HG02973 (cell line): ENCODE results near the gene GSTM3.
"Not testable (repeated sequence)": the region's sequence is repeated elsewhere in the genome, so short reads cannot be mapped to it uniquely, and the experiment has no call there.

Experiments
- ATAC-seq: cut with Tn5 transposase; IDR thresholded peaks from one replicate; pipeline ENCODE4 v1.9.1; 2021; ENCODE audit warnings: moderate library complexity; ENCODE audit not compliant: unreplicated experiment

Gene GSTM3

GRCh38 chr1:109708949-109709348 lies 31.9 kb downstream of the GSTM3 start:
- not testable (repeated sequence) for ATAC-seq

- ATAC-seq: no peak
Observed at GRCh38 chr1:109705411-109705810, 35.4 kb downstream of the GSTM3 start.

- ATAC-seq: no peak
Observed at GRCh38 chr1:109704173-109704572, 36.7 kb downstream of the GSTM3 start.

GRCh38 chr1:109702940-109703339 lies 37.9 kb downstream of the GSTM3 start:
- not testable (repeated sequence) for ATAC-seq

GRCh38 chr1:109697861-109698260 lies 43.0 kb downstream of the GSTM3 start:
- ATAC-seq: not testable (repeated sequence)

GRCh38 chr1:109697066-109697465 lies 43.8 kb downstream of the GSTM3 start:
- ATAC-seq: no peak

- ATAC-seq: not testable (repeated sequence)
Observed at GRCh38 chr1:109695138-109695537, 45.7 kb downstream of the GSTM3 start.

- not testable (repeated sequence) for ATAC-seq
Observed at GRCh38 chr1:109694400-109694799, 46.4 kb downstream of the GSTM3 start.

- ATAC-seq: no peak
Observed at GRCh38 chr1:109691759-109692158, 49.1 kb downstream of the GSTM3 start.

GRCh38 chr1:109689844-109690405 lies 50.9 kb downstream of the GSTM3 start:
- ATAC-seq: no peak

- ATAC-seq: peak; percentile 95
Observed at GRCh38 chr1:109687641-109688499, 53.0 kb downstream of the GSTM3 start, which contains the start of gene GSTM1. Gene GSTM1 (plus strand): TSS chr1:109687817. CDS start chr1:109687874, 57 bp downstream.

GRCh38 chr1:109687109-109687508 lies 53.7 kb downstream of the GSTM3 start:
- ATAC-seq: not testable (repeated sequence)

GRCh38 chr1:109685890-109686289 lies 54.9 kb downstream of the GSTM3 start:
- not testable (repeated sequence) for ATAC-seq

GRCh38 chr1:109685399-109685798 lies 55.4 kb downstream of the GSTM3 start:
- not testable (repeated sequence) for ATAC-seq

GRCh38 chr1:109684777-109685176 lies 56.1 kb downstream of the GSTM3 start:
- ATAC-seq: not testable (repeated sequence)
